Nephron (organoid): ENCODE data around the gene PTPRD.
"Not testable (repeated sequence)": the region's sequence is repeated elsewhere in the genome, so short reads cannot be mapped to it uniquely, and the experiment has no call there.

Experiments
- H3K27ac Mint-ChIP-seq, 3 experiments: 2 replicates each; pipeline ENCODE4 v1.8.0; 2020; ENCODE audit warnings: mixed read lengths in 3 of 3, mild to moderate bottlenecking in 2 of 3, moderate library complexity in 1 of 3
- H3K27me3 Mint-ChIP-seq: 2 replicates; pipeline ENCODE4 v1.8.0; 2021; ENCODE audit warnings: low read depth, mild to moderate bottlenecking, moderate library complexity, mixed read lengths
- H3K36me3 Mint-ChIP-seq: 2 replicates; pipeline ENCODE4 v1.8.0; 2020; ENCODE audit warnings: low read depth, mixed read lengths
- H3K4me1 Mint-ChIP-seq: 2 replicates; pipeline ENCODE4 v1.8.0; 2020; ENCODE audit warnings: mixed read lengths
- H3K4me3 Mint-ChIP-seq, 3 experiments: 2 replicates each; pipeline ENCODE4 v1.8.0; 2020; ENCODE audit warnings: mild to moderate bottlenecking in 3 of 3, mixed read lengths in 3 of 3, moderate library complexity in 2 of 3
- H3K9me3 Mint-ChIP-seq: 2 replicates; pipeline ENCODE4 v1.8.0; 2020; ENCODE audit warnings: mixed read lengths
- CTCF ChIP-seq, 3 experiments: fragments of 200-600 bp; sonication (generic); IDR thresholded peaks; one replicate each; pipeline ENCODE4 v1.5.0; 2021; ENCODE audit warnings: antibody characterized with exemption in 3 of 3; ENCODE audit not compliant: unreplicated experiment in 3 of 3

The PTPRD gene

GRCh38 chr9:10534850-10535249 is 78.0 kb downstream of the PTPRD start:
- Mint-ChIP-seq H3K27ac (no peak overlapping the region), H3K36me3 (no peaks in the 10 kb centered on the region), H3K9me3 (no peaks in the 10 kb centered on the region), H3K4me3 (no peak overlapping the region), H3K27me3 (no peaks in the 10 kb centered on the region), H3K4me1 (no peaks in the 10 kb centered on the region)
- TF ChIP-seq CTCF (IDR thresholded peaks at IDR 0.05; ENCODE audit: unreplicated experiment in 3 of 3), result no peak

GRCh38 chr9:10525972-10526371 is 86.8 kb downstream of the PTPRD start:
- no peaks in the 10 kb centered on the region for H3K4me1 Mint-ChIP-seq
- no peak overlapping the region for H3K27ac Mint-ChIP-seq
- H3K27me3 Mint-ChIP-seq, result peaks cover 4% of the 10 kb centered on the region
- no peak for TF ChIP-seq CTCF (IDR thresholded peaks at IDR 0.05; ENCODE audit: unreplicated experiment in 3 of 3)
- H3K9me3 Mint-ChIP-seq, result no peaks in the 10 kb centered on the region
- no peak overlapping the region for H3K4me3 Mint-ChIP-seq
- no peaks in the 10 kb centered on the region for H3K36me3 Mint-ChIP-seq

GRCh38 chr9:10523164-10523563 is 89.6 kb downstream of the PTPRD start:
- Mint-ChIP-seq H3K36me3 (no peaks in the 10 kb centered on the region), H3K4me3 (no peak overlapping the region), H3K4me1 (no peaks in the 10 kb centered on the region), H3K9me3 (no peaks in the 10 kb centered on the region), H3K27me3 (peaks cover 3% of the 10 kb centered on the region), H3K27ac (no peak overlapping the region)
- TF ChIP-seq CTCF (IDR thresholded peaks at IDR 0.05; ENCODE audit: unreplicated experiment in 3 of 3), result no peak

- no peak overlapping the region for H3K4me3 Mint-ChIP-seq
- no peaks in the 10 kb centered on the region for H3K36me3 Mint-ChIP-seq
- no peaks in the 10 kb centered on the region for H3K27me3 Mint-ChIP-seq
- TF ChIP-seq CTCF (IDR thresholded peaks at IDR 0.05; ENCODE audit: unreplicated experiment in 3 of 3), result no peak
- no peak overlapping the region for H3K27ac Mint-ChIP-seq
- no peaks in the 10 kb centered on the region for H3K4me1 Mint-ChIP-seq
- no peaks in the 10 kb centered on the region for H3K9me3 Mint-ChIP-seq
Observed at GRCh38 chr9:10512144-10512543, 100.7 kb downstream of the PTPRD start.

GRCh38 chr9:10488937-10489336 is 123.9 kb downstream of the PTPRD start:
- no peak for TF ChIP-seq CTCF (IDR thresholded peaks at IDR 0.05; ENCODE audit: unreplicated experiment in 3 of 3)
- no peak overlapping the region for H3K27ac Mint-ChIP-seq
- no peaks in the 10 kb centered on the region for H3K36me3 Mint-ChIP-seq
- peaks cover 5% of the 10 kb centered on the region for H3K9me3 Mint-ChIP-seq
- no peaks in the 10 kb centered on the region for H3K4me1 Mint-ChIP-seq
- H3K27me3 Mint-ChIP-seq, result no peaks in the 10 kb centered on the region
- H3K4me3 Mint-ChIP-seq, result no peak overlapping the region

GRCh38 chr9:10479172-10479571 is 133.6 kb downstream of the PTPRD start:
- Mint-ChIP-seq H3K27ac (no peak overlapping the region), H3K4me3 (no peak overlapping the region), H3K36me3 (no peaks in the 10 kb centered on the region), H3K4me1 (no peaks in the 10 kb centered on the region), H3K9me3 (peaks cover 9% of the 10 kb centered on the region), H3K27me3 (peaks cover 4% of the 10 kb centered on the region)
- TF ChIP-seq CTCF (IDR thresholded peaks at IDR 0.05; ENCODE audit: unreplicated experiment in 3 of 3), result peak; percentile 13 to 36 (median 31)

- not testable (repeated sequence) for H3K36me3 Mint-ChIP-seq
Observed at GRCh38 chr9:10449201-10449617, 163.6 kb downstream of the PTPRD start.

More at GRCh38 chr9:10449201-10449617, 163.6 kb downstream of the PTPRD start:
- not testable (repeated sequence) for H3K4me3 Mint-ChIP-seq, H3K4me1 Mint-ChIP-seq, H3K27ac Mint-ChIP-seq, H3K27me3 Mint-ChIP-seq, H3K9me3 Mint-ChIP-seq
